Panc1 (cell line): ENCODE results near the gene P4HTM. TPM values are rescaled to one million over a fixed set of nuclear protein-coding genes. Genes with fewer than 3 reads are reported as not detected.

ENCODE experiments used
- ATAC-seq: fragments of 200-7000 bp; cut with Tn5 transposase; 2 replicates; pipeline ENCODE4 v1.9.1; 2020; ENCODE audit warnings: mild to moderate bottlenecking, moderate library complexity
- BruUV-seq: library from RNA; stranded (reverse); fragments of 400-500 nt; replicated peaks from 2 replicates; lab custom pipeline; 2021; lab: Mats Ljungman, UMichigan
- CTCF ChIA-PET: fragments of 300-600 bp; sonication (Branson Sonifier 250); formaldehyde crosslinking; loops from one replicate; lab custom pipeline; 2022; ENCODE audit warnings: antibody characterized with exemption; lab: Charles Lee
- POLR2A ChIA-PET: fragments of 300-600 bp; sonication (Branson Sonifier 250); formaldehyde crosslinking; loops from one replicate; lab custom pipeline; 2022; ENCODE audit warnings: antibody characterized with exemption; lab: Charles Lee
- DNase-seq: peaks from one replicate; pipeline ENCODE4 v3.0.0-alpha.2; 2010; ENCODE audit warnings: low read depth, low spot score
- H3K27ac ChIP-seq: 2 replicates; pipeline ENCODE4 v1.5.1; 2011; ENCODE audit warnings: mild to moderate bottlenecking, low read length, inconsistent platforms
- H3K27me3 ChIP-seq: fragments of 200-500 bp; sonication (Bioruptor generic); 2 replicates; pipeline ENCODE4 v1.6.0; 2014; ENCODE audit warnings: low read length, inconsistent platforms; ENCODE audit not compliant: control insufficient read depth, insufficient read depth
- H3K36me3 ChIP-seq: fragments of 200-500 bp; sonication (Bioruptor generic); 2 replicates; pipeline ENCODE4 v1.5.1; 2014; ENCODE audit warnings: inconsistent platforms, mild to moderate bottlenecking, low read length, moderate library complexity; ENCODE audit not compliant: control insufficient read depth, insufficient read depth
- H3K4me1 ChIP-seq: 2 replicates; pipeline ENCODE4 v1.5.1; 2011; ENCODE audit warnings: inconsistent platforms, mild to moderate bottlenecking, low read length, moderate library complexity; ENCODE audit not compliant: control insufficient read depth, insufficient read depth
- H3K4me3 ChIP-seq, 2 experiments: 2 replicates each; pipeline ENCODE4 v1.5.1; 2011 to 2012; ENCODE audit warnings: low read depth in 2 of 2, low read length in 2 of 2, mild to moderate bottlenecking in 2 of 2, inconsistent platforms in 1 of 2, moderate library complexity in 1 of 2
- H3K9me3 ChIP-seq: fragments of 200-500 bp; sonication (Bioruptor generic); 2 replicates; pipeline ENCODE4 v1.5.1; 2014; ENCODE audit warnings: low read depth, mild to moderate bottlenecking, inconsistent platforms, low read length, moderate library complexity; ENCODE audit not compliant: control insufficient read depth, insufficient read depth
- POLR2AphosphoS5 ChIP-seq: IDR thresholded peaks from 2 replicates; pipeline ENCODE4 v1.6.1; 2012; ENCODE audit warnings: mild to moderate bottlenecking, low read depth, low read length, moderate library complexity
- SIN3A ChIP-seq: IDR thresholded peaks from 2 replicates; pipeline ENCODE4 v1.6.1; 2012; ENCODE audit warnings: low read depth, mild to moderate bottlenecking, low read length, moderate library complexity, borderline replicate concordance; ENCODE audit not compliant: insufficient read depth
- TCF7L2 ChIP-seq: IDR thresholded peaks from 2 replicates; pipeline ENCODE4 v1.6.1; 2011; ENCODE audit warnings: mild to moderate bottlenecking, low read depth, low read length, inconsistent platforms
- in situ Hi-C: cut with HindIII; loops from 2 replicates; pipeline ENCODE4 v1.10.0; 2016; ENCODE audit warnings: low sequenced_read_pairs, low pct_unique_long_range_greater_than_20kb
- intact Hi-C: fragments of 100-400 bp; cut with micrococcal nuclease; formaldehyde crosslinking; loops from one replicate; pipeline ENCODE4 v1.10.0; 2022; ENCODE audit not compliant: unreplicated experiment
- total RNA-seq: library from RNA; stranded (reverse); gene quantifications from one replicate; pipeline ENCODE4 v1.2.1, GENCODE V29; 2021; ENCODE audit not compliant: unreplicated experiment
- TF ChIP-seq, protein P1 (sequence below): fragments of 450-650 bp; IDR thresholded peaks from 2 replicates; pipeline ENCODE4 v1.5.1; 2017; ENCODE audit warnings: mild to moderate bottlenecking
- TF ChIP-seq, protein P2 (sequence below), 2 experiments: IDR thresholded peaks; 2 replicates each; pipeline ENCODE4 v1.6.1; 2011 to 2012; ENCODE audit warnings: low read depth in 2 of 2, control low read depth in 1 of 2, low read length in 1 of 2, mild to moderate bottlenecking in 1 of 2, moderate library complexity in 1 of 2; ENCODE audit not compliant: insufficient read depth in 1 of 2

Gene P4HTM
- total RNA-seq, 1 experiment from 2014 or later = 28.3 TPM

DNA sequence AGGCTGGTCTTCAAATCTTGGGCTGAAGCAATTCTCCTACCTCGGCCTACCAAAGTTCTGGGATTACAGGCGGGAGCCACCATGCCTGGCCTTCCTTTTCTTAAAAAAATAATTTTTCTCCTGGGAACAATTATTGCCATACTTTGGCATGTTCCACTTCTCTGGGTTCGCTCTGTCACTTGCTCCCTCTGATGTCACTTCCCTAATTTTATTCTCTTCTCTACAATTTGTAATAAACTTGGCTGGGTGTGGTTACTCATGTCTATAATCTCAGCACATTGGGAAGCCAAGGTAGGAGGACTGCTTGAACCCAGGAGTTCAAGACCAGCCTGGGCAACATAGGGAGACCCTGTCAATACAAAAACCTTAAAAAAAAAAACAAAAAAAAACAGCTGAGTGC lies 45.2 kb downstream of the P4HTM start:
- intact Hi-C loops (no loop called here), in situ Hi-C loops (no loop called here)
- no peak for TF ChIP-seq TCF7L2
- TF ChIP-seq, protein P1, sequence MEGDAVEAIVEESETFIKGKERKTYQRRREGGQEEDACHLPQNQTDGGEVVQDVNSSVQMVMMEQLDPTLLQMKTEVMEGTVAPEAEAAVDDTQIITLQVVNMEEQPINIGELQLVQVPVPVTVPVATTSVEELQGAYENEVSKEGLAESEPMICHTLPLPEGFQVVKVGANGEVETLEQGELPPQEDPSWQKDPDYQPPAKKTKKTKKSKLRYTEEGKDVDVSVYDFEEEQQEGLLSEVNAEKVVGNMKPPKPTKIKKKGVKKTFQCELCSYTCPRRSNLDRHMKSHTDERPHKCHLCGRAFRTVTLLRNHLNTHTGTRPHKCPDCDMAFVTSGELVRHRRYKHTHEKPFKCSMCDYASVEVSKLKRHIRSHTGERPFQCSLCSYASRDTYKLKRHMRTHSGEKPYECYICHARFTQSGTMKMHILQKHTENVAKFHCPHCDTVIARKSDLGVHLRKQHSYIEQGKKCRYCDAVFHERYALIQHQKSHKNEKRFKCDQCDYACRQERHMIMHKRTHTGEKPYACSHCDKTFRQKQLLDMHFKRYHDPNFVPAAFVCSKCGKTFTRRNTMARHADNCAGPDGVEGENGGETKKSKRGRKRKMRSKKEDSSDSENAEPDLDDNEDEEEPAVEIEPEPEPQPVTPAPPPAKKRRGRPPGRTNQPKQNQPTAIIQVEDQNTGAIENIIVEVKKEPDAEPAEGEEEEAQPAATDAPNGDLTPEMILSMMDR = no peak
- TF ChIP-seq SIN3A = no peak
- TF ChIP-seq POLR2AphosphoS5 = no peak
- TF ChIP-seq, protein P2, sequence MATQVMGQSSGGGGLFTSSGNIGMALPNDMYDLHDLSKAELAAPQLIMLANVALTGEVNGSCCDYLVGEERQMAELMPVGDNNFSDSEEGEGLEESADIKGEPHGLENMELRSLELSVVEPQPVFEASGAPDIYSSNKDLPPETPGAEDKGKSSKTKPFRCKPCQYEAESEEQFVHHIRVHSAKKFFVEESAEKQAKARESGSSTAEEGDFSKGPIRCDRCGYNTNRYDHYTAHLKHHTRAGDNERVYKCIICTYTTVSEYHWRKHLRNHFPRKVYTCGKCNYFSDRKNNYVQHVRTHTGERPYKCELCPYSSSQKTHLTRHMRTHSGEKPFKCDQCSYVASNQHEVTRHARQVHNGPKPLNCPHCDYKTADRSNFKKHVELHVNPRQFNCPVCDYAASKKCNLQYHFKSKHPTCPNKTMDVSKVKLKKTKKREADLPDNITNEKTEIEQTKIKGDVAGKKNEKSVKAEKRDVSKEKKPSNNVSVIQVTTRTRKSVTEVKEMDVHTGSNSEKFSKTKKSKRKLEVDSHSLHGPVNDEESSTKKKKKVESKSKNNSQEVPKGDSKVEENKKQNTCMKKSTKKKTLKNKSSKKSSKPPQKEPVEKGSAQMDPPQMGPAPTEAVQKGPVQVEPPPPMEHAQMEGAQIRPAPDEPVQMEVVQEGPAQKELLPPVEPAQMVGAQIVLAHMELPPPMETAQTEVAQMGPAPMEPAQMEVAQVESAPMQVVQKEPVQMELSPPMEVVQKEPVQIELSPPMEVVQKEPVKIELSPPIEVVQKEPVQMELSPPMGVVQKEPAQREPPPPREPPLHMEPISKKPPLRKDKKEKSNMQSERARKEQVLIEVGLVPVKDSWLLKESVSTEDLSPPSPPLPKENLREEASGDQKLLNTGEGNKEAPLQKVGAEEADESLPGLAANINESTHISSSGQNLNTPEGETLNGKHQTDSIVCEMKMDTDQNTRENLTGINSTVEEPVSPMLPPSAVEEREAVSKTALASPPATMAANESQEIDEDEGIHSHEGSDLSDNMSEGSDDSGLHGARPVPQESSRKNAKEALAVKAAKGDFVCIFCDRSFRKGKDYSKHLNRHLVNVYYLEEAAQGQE (IDR thresholded peaks at IDR 0.05; ENCODE audit: insufficient read depth in 1 of 2, low read depth in 2 of 2, low read length in 1 of 2) = no peak
- no peak for ATAC-seq
- ChIA-PET POLR2A (no interaction called here), CTCF (no interaction called here)
- peaks cover 16% of the 10 kb centered on the region; the same call in 1 of the 2 replicates for H3K36me3 ChIP-seq
- H3K27me3 ChIP-seq = no peaks in the 10 kb centered on the region
- no peaks in the 10 kb centered on the region for H3K9me3 ChIP-seq
- no peak overlapping the region for H3K4me3 ChIP-seq
- H3K4me1 ChIP-seq = no peaks in the 10 kb centered on the region
- no peak overlapping the region for H3K27ac ChIP-seq
- no TSS peak for BruUV-seq
- no peak for DNase-seq

DNA sequence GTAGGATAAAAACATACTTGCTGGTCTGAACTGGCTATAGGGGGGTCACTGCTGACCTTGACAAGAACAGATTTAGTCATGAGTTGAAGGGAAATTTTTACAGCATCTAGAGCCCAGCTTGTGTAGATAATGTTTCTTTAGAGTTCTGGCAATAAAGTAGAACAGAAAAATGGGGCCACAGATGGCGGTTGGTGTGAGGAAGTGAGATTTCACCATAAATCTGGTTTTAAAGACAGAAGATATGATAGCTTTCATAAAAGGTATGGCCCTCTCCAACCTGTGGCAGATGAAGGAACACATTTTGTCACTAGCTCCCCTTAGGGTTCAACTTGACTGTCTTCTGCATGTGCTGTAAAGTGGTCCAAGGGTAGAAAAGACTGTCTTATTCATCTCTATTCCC lies 63.5 kb downstream of the P4HTM start:
- intact Hi-C loops = no loop called here
- Histone ChIP-seq H3K4me1 (no peaks in the 10 kb centered on the region), H3K27me3 (no peaks in the 10 kb centered on the region), H3K9me3 (no peaks in the 10 kb centered on the region), H3K4me3 (no peak overlapping the region), H3K27ac (no peak overlapping the region), H3K36me3 (peaks cover 3% of the 10 kb centered on the region; the same call in 1 of the 2 replicates)
- TF ChIP-seq POLR2AphosphoS5 = no peak
- TF ChIP-seq SIN3A = no peak
- TF ChIP-seq, protein P2 (IDR thresholded peaks at IDR 0.05; ENCODE audit: insufficient read depth in 1 of 2, low read depth in 2 of 2, low read length in 1 of 2) = no peak
- TF ChIP-seq, protein P1 = no peak
- TF ChIP-seq TCF7L2 = no peak
- BruUV-seq = TSS peak; percentile 72
- DNase-seq (no peak), ATAC-seq (no peak)
- in situ Hi-C loops = no loop called here
- ChIA-PET CTCF (no interaction called here), POLR2A (no interaction called here)
